ENCODE measurements around the gene PROCA1. TPM values are rescaled to one million over a fixed set of nuclear protein-coding genes. Genes with fewer than 3 reads are reported as not detected.

Gene PROCA1
- total and polyA plus RNA-seq, 9 of the 15 experiments (the other 6 are each of a cell fraction or from before 2014, with no cell fraction given), result 0.78 to 16.2 (median 5.6) TPM

DNA sequence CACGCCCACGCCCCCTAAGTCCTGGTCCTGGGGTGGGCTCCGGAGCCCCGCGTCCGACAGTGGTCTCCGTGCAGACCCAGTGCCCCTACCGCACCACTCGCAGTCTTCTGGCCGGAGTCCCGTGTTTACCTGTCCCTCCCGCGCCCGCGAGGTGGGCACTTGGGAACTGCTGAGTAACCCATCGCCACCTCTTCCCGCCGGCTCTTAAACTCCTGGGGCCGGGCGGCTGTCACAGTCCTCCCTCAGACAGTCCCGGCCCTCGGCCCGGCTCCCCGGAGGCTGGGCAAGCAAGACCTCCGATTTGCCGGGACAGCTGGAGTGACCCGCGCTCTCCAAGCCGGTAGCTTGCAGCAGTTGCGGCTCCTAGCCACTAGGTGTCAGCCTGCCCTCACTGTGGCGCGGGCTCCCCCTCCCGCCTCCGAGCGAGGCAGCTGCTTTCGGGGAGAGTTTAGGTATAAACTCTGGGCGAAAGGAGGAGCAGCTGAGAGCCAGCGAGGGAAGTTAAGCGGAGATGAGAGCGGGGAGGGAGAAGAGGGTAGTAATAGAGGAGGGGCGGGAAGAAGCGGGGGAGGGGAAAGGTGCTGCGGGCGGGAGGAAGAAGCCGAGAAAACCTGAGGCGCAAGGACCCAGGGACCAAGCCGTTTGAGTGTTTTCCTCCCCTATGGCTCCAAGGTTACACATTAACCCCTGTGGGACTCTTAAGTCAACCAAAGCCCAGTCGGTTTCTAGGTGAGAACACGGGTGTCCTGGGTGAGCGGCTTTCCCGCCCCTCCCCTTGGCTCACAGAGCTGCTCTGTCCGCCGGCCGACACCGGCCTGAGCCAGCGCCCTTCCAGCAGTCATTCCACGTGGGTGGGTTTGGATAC lies 15.2 kb upstream of the PROCA1 start (continued):
- no peak for TF ChIP-seq RFX5 (IDR thresholded peaks at IDR 0.05; ENCODE audit: low read depth, low read length)
- TF ChIP-seq FOS (IDR thresholded peaks at IDR 0.05; ENCODE audit: extremely low read depth, insufficient read length), result no peak
- no peak for TF ChIP-seq ZBTB1 (CRISPR knock-in tag; IDR thresholded peaks at IDR 0.05; ENCODE audit: borderline replicate concordance, low read depth)
- no peak for TF ChIP-seq ZNF444 (CRISPR knock-in tag; IDR thresholded peaks at IDR 0.05)
- TF ChIP-seq, protein P1, sequence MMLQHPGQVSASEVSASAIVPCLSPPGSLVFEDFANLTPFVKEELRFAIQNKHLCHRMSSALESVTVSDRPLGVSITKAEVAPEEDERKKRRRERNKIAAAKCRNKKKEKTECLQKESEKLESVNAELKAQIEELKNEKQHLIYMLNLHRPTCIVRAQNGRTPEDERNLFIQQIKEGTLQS (IDR thresholded peaks at IDR 0.05), result no peak
- TF ChIP-seq, protein P1 (CRISPR knock-in tag; conservative IDR thresholded peaks at IDR 0.05), result peak; percentile 74; the same call in 1 of the 2 replicates
- TF ChIP-seq STAT5A (IDR thresholded peaks at IDR 0.05; ENCODE audit: borderline replicate concordance, low read length), result no peak
- no peak; the same call in 1 of the 2 replicates for TF ChIP-seq MEF2D (tag; conservative IDR thresholded peaks at IDR 0.05; ENCODE audit: low read depth)
- no peak for TF ChIP-seq DACH1 (IDR thresholded peaks at IDR 0.05; ENCODE audit: partially characterized antibody)
- no peak; a peak in 1 of 4 replicates for TF ChIP-seq ETV6 (IDR thresholded peaks at IDR 0.05; ENCODE audit: borderline replicate concordance in 1 of 2, low read depth in 2 of 2, low read length in 1 of 2)
- TF ChIP-seq ETV6 (CRISPR knock-in tag; IDR thresholded peaks at IDR 0.05; ENCODE audit: borderline replicate concordance), result no peak
- no peak for TF ChIP-seq ZNF133 (CRISPR knock-in tag; IDR thresholded peaks at IDR 0.05)
- peak in 1 of 2 experiments; percentile 89; a peak in 2 of 4 replicates for TF ChIP-seq HDAC1 (IDR thresholded peaks at IDR 0.05)
- no peak for TF ChIP-seq YBX1 (IDR thresholded peaks at IDR 0.05)
- TF ChIP-seq, protein P2, sequence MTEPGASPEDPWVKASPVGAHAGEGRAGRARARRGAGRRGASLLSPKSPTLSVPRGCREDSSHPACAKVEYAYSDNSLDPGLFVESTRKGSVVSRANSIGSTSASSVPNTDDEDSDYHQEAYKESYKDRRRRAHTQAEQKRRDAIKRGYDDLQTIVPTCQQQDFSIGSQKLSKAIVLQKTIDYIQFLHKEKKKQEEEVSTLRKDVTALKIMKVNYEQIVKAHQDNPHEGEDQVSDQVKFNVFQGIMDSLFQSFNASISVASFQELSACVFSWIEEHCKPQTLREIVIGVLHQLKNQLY (CRISPR knock-in tag; conservative IDR thresholded peaks at IDR 0.05), result no peak
- peak; percentile 49; the same call in 1 of the 2 replicates for TF ChIP-seq FOXM1 (IDR thresholded peaks at IDR 0.05; ENCODE audit: low read depth)
- peak; percentile 78; the same call in 1 of the 2 replicates for TF ChIP-seq FOXM1 (CRISPR knock-in tag; IDR thresholded peaks at IDR 0.05; ENCODE audit: low read depth)
- TF ChIP-seq CC2D1A (IDR thresholded peaks at IDR 0.05), result peak; percentile 96
- TF ChIP-seq, protein P3, sequence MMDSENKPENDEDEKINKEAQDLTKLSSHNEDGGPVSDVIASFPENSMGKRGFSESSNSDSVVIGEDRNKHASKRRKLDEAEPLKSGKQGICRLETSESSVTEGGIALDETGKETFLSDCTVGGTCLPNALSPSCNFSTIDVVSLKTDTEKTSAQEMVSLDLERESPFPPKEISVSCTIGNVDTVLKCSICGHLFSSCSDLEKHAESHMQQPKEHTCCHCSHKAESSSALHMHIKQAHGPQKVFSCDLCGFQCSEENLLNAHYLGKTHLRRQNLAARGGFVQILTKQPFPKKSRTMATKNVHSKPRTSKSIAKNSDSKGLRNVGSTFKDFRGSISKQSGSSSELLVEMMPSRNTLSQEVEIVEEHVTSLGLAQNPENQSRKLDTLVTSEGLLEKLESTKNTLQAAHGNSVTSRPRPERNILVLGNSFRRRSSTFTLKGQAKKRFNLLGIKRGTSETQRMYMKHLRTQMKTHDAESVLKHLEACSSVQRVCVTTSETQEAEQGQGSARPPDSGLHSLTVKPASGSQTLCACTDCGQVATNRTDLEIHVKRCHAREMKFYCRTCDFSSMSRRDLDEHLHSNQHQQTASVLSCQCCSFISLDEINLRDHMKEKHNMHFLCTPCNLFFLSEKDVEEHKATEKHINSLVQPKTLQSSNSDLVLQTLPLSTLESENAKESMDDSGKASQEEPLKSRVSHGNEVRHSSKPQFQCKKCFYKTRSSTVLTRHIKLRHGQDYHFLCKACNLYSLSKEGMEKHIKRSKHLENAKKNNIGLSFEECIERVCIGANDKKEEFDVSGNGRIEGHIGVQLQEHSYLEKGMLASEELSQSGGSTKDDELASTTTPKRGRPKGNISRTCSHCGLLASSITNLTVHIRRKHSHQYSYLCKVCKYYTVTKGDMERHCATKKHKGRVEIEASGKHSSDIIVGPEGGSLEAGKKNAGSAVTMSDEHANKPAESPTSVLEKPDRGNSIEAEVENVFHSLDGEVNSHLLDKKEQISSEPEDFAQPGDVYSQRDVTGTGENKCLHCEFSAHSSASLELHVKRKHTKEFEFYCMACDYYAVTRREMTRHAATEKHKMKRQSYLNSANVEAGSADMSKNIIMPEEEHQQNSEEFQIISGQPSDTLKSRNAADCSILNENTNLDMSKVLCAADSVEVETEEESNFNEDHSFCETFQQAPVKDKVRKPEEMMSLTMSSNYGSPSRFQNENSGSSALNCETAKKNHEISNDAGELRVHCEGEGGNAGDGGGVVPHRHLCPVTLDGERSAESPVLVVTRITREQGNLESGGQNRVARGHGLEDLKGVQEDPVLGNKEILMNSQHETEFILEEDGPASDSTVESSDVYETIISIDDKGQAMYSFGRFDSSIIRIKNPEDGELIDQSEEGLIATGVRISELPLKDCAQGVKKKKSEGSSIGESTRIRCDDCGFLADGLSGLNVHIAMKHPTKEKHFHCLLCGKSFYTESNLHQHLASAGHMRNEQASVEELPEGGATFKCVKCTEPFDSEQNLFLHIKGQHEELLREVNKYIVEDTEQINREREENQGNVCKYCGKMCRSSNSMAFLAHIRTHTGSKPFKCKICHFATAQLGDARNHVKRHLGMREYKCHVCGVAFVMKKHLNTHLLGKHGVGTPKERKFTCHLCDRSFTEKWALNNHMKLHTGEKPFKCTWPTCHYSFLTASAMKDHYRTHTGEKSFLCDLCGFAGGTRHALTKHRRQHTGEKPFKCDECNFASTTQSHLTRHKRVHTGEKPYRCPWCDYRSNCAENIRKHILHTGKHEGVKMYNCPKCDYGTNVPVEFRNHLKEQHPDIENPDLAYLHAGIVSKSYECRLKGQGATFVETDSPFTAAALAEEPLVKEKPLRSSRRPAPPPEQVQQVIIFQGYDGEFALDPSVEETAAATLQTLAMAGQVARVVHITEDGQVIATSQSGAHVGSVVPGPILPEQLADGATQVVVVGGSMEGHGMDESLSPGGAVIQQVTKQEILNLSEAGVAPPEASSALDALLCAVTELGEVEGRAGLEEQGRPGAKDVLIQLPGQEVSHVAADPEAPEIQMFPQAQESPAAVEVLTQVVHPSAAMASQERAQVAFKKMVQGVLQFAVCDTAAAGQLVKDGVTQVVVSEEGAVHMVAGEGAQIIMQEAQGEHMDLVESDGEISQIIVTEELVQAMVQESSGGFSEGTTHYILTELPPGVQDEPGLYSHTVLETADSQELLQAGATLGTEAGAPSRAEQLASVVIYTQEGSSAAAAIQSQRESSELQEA (IDR thresholded peaks at IDR 0.05; ENCODE audit: low read depth), result no peak
